NCI-H1105 (cell line): ENCODE measurements around the gene B4GALT2.

Experiments used
- DNase-seq: peaks from one replicate; lab custom pipeline; 2025; lab: John Stamatoyannopoulos, UW

The B4GALT2 gene

GRCh38 chr1:43986712-43987111, 7.7 kb downstream of the B4GALT2 start:
- no peak for DNase-seq

- no peak for DNase-seq
Observed at GRCh38 chr1:43987159-43987902, 8.3 kb downstream of the B4GALT2 start.

GRCh38 chr1:43990271-43991199, 11.5 kb downstream of the B4GALT2 start:
- no peak for DNase-seq

- no peak for DNase-seq
Observed at GRCh38 chr1:43991200-43991475, 12.1 kb downstream of the B4GALT2 start.

GRCh38 chr1:43991476-43992231, 12.6 kb downstream of the B4GALT2 start, which contains the start of gene CCDC24:
Gene CCDC24 (plus strand): TSS chr1:43991599. CDS start chr1:43991879, 280 bp downstream.
- DNase-seq = peak; percentile 82

- DNase-seq = no peak
Observed at GRCh38 chr1:43992232-43992995, 13.4 kb downstream of the B4GALT2 start.

GRCh38 chr1:43993206-43993914, 14.3 kb downstream of the B4GALT2 start:
- no peak for DNase-seq

GRCh38 chr1:43994071-43994470, 15.1 kb downstream of the B4GALT2 start:
- no peak for DNase-seq

GRCh38 chr1:43994794-43995790, 16.1 kb downstream of the B4GALT2 start:
- no peak for DNase-seq

GRCh38 chr1:43995984-43996732, 17.1 kb downstream of the B4GALT2 start:
- DNase-seq = no peak

GRCh38 chr1:43996733-43997115, 17.7 kb downstream of the B4GALT2 start:
- DNase-seq = no peak

- no peak for DNase-seq
Observed at GRCh38 chr1:43997295-43997999, 18.4 kb downstream of the B4GALT2 start.

GRCh38 chr1:43998000-43998378, 19.0 kb downstream of the B4GALT2 start:
- DNase-seq = no peak

- no peak for DNase-seq
Observed at GRCh38 chr1:43999455-43999854, 20.4 kb downstream of the B4GALT2 start.

GRCh38 chr1:44000122-44000665, 21.2 kb downstream of the B4GALT2 start:
- DNase-seq = no peak

GRCh38 chr1:44002165-44002564, 23.2 kb downstream of the B4GALT2 start:
- DNase-seq = no peak

GRCh38 chr1:44002606-44003157, 23.7 kb downstream of the B4GALT2 start:
- DNase-seq = no peak

GRCh38 chr1:44008259-44008658, 29.2 kb downstream of the B4GALT2 start:
- no peak for DNase-seq
